Measurements from ENCODE around the gene MYO1F.
"Not testable (repeated sequence)": the region's sequence is repeated elsewhere in the genome, so short reads cannot be mapped to it uniquely, and the experiment has no call there.

The MYO1F gene

DNA sequence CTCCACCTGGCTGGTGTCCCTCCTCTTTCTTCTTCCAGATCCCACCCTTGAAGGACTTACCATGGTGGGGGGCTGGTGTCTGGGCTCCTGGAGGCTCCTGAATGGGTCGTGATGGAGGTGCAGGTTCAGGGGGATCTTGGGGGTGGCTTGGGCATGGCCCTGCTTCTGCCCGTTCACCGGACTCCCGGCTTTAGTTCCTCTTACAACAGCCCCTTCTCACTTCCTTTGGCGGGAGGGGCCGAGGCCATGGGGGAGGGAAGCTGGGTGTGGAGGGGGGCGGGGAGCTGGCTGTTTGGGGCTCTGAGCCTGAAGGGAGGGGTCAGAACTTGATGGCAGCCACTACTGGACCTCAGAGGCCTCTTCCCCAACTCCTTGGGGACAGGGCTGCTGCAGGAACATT is at the start of gene MYO1F:
Gene MYO1F (minus strand): TSS at position 196 of the 400 bp plus-strand sequence. CDS start 133 bp downstream, at position 63.
- TF ChIP-seq, protein P1, sequence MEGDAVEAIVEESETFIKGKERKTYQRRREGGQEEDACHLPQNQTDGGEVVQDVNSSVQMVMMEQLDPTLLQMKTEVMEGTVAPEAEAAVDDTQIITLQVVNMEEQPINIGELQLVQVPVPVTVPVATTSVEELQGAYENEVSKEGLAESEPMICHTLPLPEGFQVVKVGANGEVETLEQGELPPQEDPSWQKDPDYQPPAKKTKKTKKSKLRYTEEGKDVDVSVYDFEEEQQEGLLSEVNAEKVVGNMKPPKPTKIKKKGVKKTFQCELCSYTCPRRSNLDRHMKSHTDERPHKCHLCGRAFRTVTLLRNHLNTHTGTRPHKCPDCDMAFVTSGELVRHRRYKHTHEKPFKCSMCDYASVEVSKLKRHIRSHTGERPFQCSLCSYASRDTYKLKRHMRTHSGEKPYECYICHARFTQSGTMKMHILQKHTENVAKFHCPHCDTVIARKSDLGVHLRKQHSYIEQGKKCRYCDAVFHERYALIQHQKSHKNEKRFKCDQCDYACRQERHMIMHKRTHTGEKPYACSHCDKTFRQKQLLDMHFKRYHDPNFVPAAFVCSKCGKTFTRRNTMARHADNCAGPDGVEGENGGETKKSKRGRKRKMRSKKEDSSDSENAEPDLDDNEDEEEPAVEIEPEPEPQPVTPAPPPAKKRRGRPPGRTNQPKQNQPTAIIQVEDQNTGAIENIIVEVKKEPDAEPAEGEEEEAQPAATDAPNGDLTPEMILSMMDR (IDR thresholded peaks at IDR 0.05; ENCODE audit: insufficient read depth, low read length, poor library complexity, severe bottlenecking), result no peak
- DNase-seq (ENCODE audit: extremely low read depth, insufficient read length), result peak; percentile 55
- Histone ChIP-seq H3K4me3 (replicated peaks; ENCODE audit: low read depth, low read length) (peak within 1 kb of the TSS; percentile 66), H3K27me3 (replicated peaks; ENCODE audit: control insufficient read depth, insufficient read depth, low read length) (no peaks in the 10 kb centered on the region), H3K36me3 (ENCODE audit: control insufficient read depth, insufficient read depth, low read length) (no peaks in the 10 kb centered on the region)

DNA sequence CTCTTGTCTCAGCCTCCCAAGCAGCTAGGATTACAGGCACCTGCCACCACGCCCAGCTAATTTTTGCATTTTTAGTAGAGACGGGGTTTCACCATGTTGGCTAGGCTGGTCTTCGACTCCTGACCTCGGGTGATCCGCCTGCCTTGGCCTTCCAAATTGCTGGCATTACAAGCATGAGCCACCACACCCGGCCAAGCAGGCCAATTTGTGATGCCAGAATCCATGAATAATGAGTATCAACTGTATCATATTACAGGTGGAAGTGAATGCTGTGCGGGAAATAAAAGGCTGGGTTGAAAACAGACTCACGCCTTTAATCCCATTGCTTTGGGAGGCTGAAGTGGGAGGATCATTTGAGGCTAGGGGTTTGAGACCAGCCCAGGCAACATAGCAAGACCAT is 49.6 kb upstream of the MYO1F start:
- Histone ChIP-seq H3K36me3 (ENCODE audit: control insufficient read depth, insufficient read depth, low read length) (no peaks in the 10 kb centered on the region), H3K27me3 (replicated peaks; ENCODE audit: control insufficient read depth, insufficient read depth, low read length) (no peaks in the 10 kb centered on the region), H3K4me3 (replicated peaks; ENCODE audit: low read depth, low read length) (no peak overlapping the region)
- no peak for DNase-seq (ENCODE audit: extremely low read depth, insufficient read length)
- TF ChIP-seq, protein P1 (IDR thresholded peaks at IDR 0.05; ENCODE audit: insufficient read depth, low read length, poor library complexity, severe bottlenecking), result no peak

DNA sequence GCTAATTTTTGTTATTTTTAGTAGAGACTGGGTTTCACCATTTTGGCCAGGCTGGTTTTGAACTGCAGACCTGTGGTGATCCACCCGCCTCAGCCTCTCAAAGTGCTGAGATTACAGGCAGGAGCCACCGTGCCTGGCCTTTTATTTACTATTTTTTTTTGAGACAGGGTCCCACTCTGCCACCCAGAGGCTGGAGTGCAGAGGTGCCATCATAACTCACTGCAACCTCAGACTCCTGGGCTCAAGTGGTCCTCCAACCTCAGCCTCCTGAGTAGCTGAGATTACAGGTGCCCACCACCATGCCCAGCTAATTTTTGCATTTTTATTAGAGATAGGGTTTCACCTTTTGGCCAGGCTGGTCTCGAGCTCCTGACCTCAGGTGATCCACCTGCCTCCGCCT is 45.6 kb upstream of the MYO1F start:
- TF ChIP-seq, protein P1 (IDR thresholded peaks at IDR 0.05; ENCODE audit: insufficient read depth, low read length, poor library complexity, severe bottlenecking), result peak; percentile 19
- not testable (repeated sequence) for H3K27me3 ChIP-seq (replicated peaks; ENCODE audit: control insufficient read depth, insufficient read depth, low read length)

DNA sequence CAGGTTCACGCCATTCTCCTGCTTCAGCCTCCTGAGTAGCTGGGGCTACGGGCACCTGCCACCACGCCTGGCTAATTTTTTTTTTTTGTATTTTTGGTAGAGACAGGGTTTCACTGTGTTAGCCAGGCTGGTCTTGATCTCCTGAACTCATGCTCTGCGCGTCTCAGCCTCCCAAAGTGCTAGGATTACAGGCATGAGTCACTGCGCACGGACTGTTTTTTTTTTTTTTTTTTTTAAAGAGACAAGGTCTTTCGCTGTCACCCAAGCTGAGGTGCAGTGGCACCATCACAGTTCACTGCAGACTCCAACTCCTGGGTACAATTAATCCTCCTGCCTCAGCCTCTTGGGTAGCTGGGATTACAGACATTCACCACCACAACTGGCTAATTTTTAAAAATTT is 41.5 kb upstream of the MYO1F start:
- Histone ChIP-seq H3K27me3 (replicated peaks; ENCODE audit: control insufficient read depth, insufficient read depth, low read length) (no peaks in the 10 kb centered on the region), H3K36me3 (ENCODE audit: control insufficient read depth, insufficient read depth, low read length) (no peaks in the 10 kb centered on the region), H3K4me3 (replicated peaks; ENCODE audit: low read depth, low read length) (no peak overlapping the region)
- TF ChIP-seq, protein P1 (IDR thresholded peaks at IDR 0.05; ENCODE audit: insufficient read depth, low read length, poor library complexity, severe bottlenecking), result no peak
- no peak for DNase-seq (ENCODE audit: extremely low read depth, insufficient read length)

More for the DNA sequence above, 45.6 kb upstream of the MYO1F start:
- DNase-seq (ENCODE audit: extremely low read depth, insufficient read length); H3K4me3 ChIP-seq (replicated peaks; ENCODE audit: low read depth, low read length); H3K36me3 ChIP-seq (ENCODE audit: control insufficient read depth, insufficient read depth, low read length): not testable (repeated sequence)

DNA sequence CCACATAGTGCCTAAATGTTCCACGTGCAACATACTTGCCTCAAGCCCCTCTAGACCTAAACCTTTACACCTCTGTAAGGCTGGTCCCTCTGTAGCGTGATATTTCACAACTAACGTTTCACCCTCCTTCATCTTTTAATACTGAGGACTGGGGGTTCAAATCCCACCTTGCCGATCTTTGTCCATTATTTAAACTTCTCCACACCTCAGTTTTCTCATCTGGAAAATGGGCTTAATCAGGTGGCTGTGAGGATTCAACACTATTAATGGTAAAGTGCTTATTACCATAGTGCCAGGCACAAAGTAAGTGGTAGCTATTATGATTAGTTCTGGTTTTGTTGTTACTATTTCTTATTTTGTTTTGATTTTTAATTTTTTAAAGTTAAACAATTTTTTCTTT is 40.7 kb upstream of the MYO1F start:
- Histone ChIP-seq H3K4me3 (replicated peaks; ENCODE audit: low read depth, low read length) (no peak overlapping the region), H3K36me3 (ENCODE audit: control insufficient read depth, insufficient read depth, low read length) (no peaks in the 10 kb centered on the region), H3K27me3 (replicated peaks; ENCODE audit: control insufficient read depth, insufficient read depth, low read length) (no peaks in the 10 kb centered on the region)
- TF ChIP-seq, protein P1 (IDR thresholded peaks at IDR 0.05; ENCODE audit: insufficient read depth, low read length, poor library complexity, severe bottlenecking), result no peak
- DNase-seq (ENCODE audit: extremely low read depth, insufficient read length), result no peak

DNA sequence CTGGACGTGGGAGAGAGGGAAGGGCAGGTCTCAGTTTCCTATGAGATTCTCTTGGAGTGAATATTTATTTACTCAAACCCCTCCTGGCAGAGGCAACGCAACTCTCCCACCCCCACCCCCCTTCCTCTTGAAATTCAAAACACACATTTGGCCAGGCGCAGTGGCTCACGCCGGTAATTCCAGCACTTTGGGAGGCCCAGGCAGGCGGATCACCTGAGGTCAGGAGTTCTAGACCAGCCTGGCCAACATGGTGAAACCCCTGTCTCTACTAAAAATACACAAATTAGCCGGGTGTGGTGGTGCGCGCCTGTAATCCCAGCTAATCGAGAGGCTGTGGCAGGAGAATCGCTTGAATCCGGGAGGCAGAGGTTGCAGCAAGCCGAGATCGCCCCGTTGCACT is 40.1 kb upstream of the MYO1F start:
- H3K4me3 ChIP-seq (replicated peaks; ENCODE audit: low read depth, low read length); H3K36me3 ChIP-seq (ENCODE audit: control insufficient read depth, insufficient read depth, low read length); H3K27me3 ChIP-seq (replicated peaks; ENCODE audit: control insufficient read depth, insufficient read depth, low read length); DNase-seq (ENCODE audit: extremely low read depth, insufficient read length): not testable (repeated sequence)
